ENCODE results near the gene SLC39A11.

- TF ChIP-seq CTCF (IDR thresholded peaks at IDR 0.05) (no peak), POLR2A (IDR thresholded peaks at IDR 0.05) (no peak)
Observed at GRCh38 chr17:73100363-73100762, 7.9 kb upstream of the SLC39A11 start.
